HG03432 (cell line): ENCODE results near the gene ANTXRL.
"Not testable (repeated sequence)": the region's sequence is repeated elsewhere in the genome, so short reads cannot be mapped to it uniquely, and the experiment has no call there.

Experiments used
- ATAC-seq: cut with Tn5 transposase; IDR thresholded peaks from one replicate; pipeline ENCODE4 v1.9.1; 2021; ENCODE audit warnings: mild to moderate bottlenecking, moderate library complexity; ENCODE audit not compliant: unreplicated experiment

The ANTXRL gene

DNA sequence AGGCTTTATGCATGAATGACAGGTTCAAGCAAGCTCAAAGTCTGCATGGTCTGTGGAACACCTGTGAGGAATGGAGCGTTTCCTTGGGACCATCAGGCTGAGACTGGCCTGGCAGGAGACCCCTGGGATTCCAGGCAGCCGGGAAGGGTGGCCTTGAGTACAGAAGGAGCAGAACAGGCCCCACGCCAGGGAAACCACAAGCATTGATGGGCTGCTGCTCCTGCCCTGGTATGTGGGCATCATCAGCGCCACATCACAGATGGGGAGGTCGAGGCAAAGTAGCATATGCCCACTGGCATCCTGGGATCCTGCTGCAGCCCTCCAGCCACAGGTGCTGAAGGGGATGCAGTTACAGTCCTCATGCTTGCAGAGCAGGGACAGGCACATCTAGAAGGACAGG lies 40.9 kb downstream of the ANTXRL start:
- ATAC-seq = no peak

- no peak for ATAC-seq
Measured at GRCh38 chr10:46328853-46329689, 42.3 kb downstream of the ANTXRL start.

GRCh38 chr10:46329690-46330016 lies 42.9 kb downstream of the ANTXRL start:
- no peak for ATAC-seq

- ATAC-seq = no peak
Measured at GRCh38 chr10:46330894-46331293, 44.1 kb downstream of the ANTXRL start.

DNA sequence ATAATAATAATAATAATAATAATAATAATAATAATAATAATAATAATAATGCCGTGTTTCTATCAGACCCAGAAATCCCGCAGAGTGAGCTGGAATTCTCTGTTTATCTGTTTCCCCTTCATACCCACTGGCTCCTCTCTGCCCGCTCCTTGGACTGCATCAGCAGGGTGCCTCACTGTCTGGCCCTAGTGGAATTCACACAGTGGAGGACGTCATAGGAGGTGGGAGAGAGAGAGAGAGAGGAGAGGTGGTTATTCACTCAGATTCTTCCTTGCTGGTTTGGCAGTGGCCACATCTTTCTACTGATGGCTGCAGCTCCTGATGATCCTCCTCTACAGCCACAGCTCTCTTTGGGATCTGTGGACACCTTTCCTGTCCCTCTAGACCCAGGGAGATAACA lies 78.7 kb downstream of the ANTXRL start:
- ATAC-seq = not testable (repeated sequence)

DNA sequence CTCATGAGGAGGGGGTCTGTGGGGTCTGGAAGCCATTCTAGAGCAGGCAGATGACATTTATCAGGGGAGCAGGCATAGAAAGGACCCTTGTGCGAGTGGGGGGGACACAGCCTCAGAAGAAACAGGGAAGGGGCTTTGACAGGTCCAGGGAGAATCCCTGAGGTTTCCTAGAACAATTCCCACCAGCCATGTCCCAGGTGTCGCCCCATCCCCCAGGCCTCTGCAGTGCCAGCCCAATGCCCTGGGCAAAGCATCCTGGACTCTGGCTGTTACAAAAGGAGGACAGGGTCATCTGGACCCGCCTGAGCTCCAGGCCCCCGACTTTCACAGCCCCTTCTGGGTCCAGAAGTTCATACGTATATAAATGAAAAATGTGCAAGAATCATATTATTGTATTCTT lies 80.4 kb downstream of the ANTXRL start:
- not testable (repeated sequence) for ATAC-seq

DNA sequence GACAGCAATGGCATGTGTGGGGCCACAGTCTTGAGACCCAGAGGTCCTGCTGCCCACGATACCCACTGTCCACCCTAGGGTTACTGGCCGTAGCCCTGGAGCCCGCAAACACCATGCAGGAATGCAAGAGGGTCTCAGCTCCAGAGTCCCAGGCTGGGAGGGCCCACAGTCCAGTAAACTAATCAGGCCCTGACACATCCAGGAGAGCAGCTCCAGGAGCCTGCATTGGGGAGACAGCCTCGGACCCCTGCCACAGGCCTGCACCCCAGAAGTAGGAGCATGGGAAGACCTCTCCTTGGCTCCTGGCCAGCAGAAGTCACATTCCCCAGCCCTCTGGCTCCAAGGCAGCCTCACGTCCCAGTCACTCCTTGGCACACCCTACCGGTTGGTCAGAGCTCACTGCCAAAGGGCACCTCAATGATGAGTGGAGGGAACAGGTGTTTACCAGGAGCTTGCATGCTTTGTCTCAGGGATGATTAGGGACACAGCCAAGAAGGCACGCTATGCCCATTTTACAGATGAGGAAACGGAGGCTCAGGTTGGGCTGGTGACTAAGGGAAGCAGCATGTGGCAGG lies 81.0 kb downstream of the ANTXRL start:
- not testable (repeated sequence) for ATAC-seq

DNA sequence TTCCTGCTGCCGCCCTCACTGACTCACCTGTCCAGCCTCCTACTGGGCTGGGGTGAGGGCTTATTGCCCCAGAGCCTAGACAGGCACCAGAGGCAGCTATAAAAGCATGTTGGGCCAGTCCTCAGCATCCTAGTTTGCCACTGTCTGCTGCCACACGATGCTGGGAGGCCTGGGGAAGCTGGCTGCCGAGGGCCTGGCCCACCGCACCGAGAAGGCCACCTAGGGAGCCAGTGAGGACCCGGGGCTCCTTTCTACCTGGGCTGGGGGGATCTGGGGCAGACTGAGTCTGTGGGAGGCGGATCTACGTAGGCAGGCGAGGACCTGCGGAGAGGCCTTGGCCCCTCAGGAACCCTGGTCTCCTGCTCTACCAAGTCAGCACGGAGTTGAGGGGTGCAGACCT lies 82.2 kb downstream of the ANTXRL start:
- not testable (repeated sequence) for ATAC-seq

DNA sequence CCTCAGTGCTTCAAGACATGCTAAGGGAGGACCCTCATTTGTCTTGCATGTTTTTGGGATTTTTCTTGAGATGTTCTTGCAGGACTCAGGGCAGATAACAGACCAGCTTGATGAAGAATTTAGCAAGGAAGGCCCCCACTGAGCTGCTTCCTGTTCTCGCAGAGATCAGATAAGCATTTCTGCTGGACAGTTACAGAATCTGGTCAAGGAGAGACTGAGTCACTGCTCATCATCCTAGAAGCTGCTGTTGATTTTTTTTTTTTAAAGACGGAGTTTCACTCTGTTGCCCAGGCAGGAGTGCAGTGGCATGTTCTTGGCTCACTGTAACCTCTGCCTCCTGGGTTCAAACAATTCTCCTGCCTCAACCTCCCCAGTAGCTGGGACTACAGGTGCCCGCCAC lies 87.6 kb downstream of the ANTXRL start:
- not testable (repeated sequence) for ATAC-seq

- ATAC-seq = not testable (repeated sequence)
Measured at GRCh38 chr10:46375406-46375805, 88.6 kb downstream of the ANTXRL start, which contains the start of gene ANXA8L1. TSS of gene ANXA8L1 (plus strand) at chr10:46375776. CDS start at chr10:46375852, 76 bp downstream.

DNA sequence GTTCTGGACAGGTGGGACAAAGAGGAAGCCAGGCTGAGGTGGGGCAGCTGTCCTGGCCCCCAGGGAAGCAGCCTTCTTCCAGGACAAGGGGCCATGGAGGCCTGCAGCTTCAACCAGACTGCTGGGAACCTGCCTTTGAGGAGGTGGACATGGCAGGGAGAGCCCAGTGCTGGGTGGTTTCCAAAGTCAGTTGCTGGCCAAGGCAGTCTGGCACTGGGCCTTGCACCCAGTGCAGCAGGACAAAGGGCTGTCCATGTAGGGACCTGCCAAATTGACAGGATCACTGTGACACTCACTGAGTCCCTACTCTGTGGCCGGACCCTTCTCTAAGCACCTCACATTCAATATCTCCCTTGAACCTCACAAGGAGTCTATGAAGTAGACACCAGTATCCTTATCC lies 90.2 kb downstream of the ANTXRL start:
- ATAC-seq = not testable (repeated sequence)

DNA sequence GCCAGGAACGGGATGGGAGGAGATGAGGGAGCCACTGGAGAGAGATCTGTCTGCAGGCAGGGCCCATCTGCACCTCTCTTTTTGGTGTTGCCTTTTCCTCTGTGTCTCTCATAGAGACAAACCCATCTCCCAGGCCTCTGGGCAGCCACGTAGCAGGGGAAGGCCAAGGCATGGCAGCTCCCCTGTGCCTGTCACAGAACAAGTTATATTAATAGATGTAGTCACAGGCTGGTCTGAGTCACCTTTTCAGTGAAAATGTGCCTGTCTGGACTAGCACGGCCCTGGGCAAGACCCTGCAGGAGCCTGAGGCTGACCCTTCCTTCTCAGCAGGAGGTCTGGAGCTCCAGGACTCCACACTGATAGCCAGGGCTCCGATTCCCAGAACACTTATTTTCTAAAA lies 90.9 kb downstream of the ANTXRL start:
- not testable (repeated sequence) for ATAC-seq

GRCh38 chr10:46378108-46378507 lies 91.3 kb downstream of the ANTXRL start:
- ATAC-seq = not testable (repeated sequence)

DNA sequence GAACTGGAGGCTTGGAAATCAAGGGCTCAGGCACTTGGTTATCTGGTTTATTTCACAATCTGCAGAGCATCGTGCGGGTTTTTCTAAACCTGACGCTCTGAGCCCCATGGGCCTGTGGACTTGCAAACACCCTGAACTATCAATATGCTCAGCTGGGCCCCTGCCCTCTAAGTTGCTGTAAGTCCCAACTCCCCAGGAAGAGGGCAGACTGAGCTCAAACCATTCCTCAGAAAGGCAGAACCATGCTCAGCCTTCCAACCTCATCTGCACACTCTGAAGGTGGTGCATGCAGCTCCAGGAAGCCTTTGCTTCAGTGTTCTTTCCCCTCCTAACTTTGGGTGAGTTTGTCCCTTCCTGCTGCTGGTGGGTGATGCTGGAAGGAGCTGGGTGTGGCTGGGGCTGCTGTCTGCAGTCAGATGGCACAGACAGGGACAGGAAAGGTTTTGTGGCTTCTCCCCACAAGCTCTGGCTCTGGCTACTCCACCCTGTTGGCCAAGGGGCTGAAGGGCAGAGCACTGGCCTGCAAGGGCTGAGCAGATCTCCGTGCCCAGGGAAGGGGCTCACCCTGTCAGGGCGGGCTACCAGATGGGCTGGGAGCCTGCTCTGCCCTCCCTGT lies 92.5 kb downstream of the ANTXRL start:
- not testable (repeated sequence) for ATAC-seq
